COR-L47 (cell line): Measurements from ENCODE around the gene PI16.

ENCODE experiments used
- DNase-seq: peaks from one replicate; lab custom pipeline; 2025; lab: John Stamatoyannopoulos, UW

Gene PI16

GRCh38 chr6:37004044-37004980 lies 49.8 kb downstream of the PI16 start:
- no peak for DNase-seq

GRCh38 chr6:37005061-37005810 lies 50.7 kb downstream of the PI16 start, which contains the start of gene FGD2:
TSS of gene FGD2 (plus strand) at chr6:37005655. CDS start at chr6:37005818, 163 bp downstream.
- no peak for DNase-seq

GRCh38 chr6:37005827-37006567 lies 51.5 kb downstream of the PI16 start:
- DNase-seq = no peak

- DNase-seq = no peak
Measured at GRCh38 chr6:37006793-37007339, 52.3 kb downstream of the PI16 start.

- DNase-seq = no peak
Measured at GRCh38 chr6:37007340-37008043, 53.0 kb downstream of the PI16 start.

GRCh38 chr6:37008484-37009465 lies 54.2 kb downstream of the PI16 start:
- no peak for DNase-seq

GRCh38 chr6:37010402-37010892 lies 55.9 kb downstream of the PI16 start:
- DNase-seq = no peak

- no peak for DNase-seq
Measured at GRCh38 chr6:37011656-37012378, 57.3 kb downstream of the PI16 start.

- DNase-seq = no peak
Measured at GRCh38 chr6:37013516-37014491, 59.3 kb downstream of the PI16 start.
